NOMO-1 treated with DMSO at 0.1 percent for 48 hours (cell line): Measurements from ENCODE around the gene AFAP1.
A peak's percentile ranks its signal among the peaks of the same experiment; 100 is the strongest.

Experiments used
- DNase-seq: peaks from one replicate; lab custom pipeline; 2025; ENCODE audit not compliant: unreplicated experiment; lab: John Stamatoyannopoulos, UW

Gene AFAP1

DNA sequence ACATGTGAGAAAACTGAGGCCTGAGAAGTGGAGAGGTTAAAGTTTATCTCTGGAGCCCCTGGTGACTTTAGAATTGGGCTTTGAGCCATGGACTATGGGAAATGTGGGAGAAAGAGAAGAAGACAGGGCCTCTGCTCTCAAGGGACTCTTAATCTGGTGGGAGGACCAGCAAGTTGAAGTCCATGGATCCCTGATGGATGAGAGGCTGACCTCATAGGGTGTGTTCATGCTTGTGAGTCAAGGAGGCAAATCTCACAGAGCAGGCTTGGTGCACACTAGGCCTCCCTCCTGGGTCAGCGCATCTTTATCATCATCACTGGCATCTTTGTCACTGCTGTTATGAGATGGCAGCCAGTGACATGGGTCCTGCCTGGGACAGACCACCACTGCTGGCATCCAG lies 211.9 kb downstream of the AFAP1 start:
- no peak for DNase-seq

DNA sequence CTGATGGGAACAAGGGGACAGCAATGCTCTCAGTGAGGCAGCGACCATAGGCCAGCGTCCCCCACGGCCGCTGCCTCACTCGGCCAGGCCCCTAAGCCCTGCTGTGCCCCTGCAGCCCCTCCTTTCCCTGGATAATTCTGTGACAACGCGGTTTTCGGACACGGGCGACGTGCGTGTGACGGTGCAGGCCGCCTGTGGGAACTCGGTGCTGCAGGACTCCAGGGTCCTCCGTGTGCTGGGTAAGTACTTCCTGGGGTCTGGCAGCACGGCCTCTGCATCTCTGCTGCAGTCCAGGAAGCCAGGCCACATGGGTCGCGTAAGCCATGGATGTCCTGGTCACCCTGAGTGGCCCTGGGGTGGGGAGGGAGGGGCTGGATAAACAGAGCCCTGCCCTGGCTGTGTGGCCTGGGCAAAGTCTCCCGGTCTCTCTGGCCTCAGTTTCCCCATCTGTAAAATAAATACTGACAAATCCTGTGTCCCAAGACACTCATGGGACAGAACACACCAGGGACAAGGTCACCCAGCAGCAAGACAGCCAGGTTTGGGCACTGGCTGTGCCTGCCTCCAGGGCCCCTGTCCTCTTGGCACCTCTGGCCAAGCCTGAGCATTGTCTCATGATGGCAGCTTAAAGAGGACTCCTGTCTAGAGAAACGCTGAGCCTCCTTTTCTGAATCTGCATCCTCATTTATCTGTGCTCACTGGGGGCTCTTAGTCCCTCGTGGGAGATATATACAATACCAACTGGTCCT lies 212.8 kb downstream of the AFAP1 start:
- no peak for DNase-seq

GRCh38 chr4:7725951-7726350 lies 213.7 kb downstream of the AFAP1 start:
- DNase-seq = no peak

GRCh38 chr4:7723625-7724024 lies 216.0 kb downstream of the AFAP1 start:
- no peak for DNase-seq

GRCh38 chr4:7722766-7723387 lies 216.8 kb downstream of the AFAP1 start:
- DNase-seq = peak; percentile 34

DNA sequence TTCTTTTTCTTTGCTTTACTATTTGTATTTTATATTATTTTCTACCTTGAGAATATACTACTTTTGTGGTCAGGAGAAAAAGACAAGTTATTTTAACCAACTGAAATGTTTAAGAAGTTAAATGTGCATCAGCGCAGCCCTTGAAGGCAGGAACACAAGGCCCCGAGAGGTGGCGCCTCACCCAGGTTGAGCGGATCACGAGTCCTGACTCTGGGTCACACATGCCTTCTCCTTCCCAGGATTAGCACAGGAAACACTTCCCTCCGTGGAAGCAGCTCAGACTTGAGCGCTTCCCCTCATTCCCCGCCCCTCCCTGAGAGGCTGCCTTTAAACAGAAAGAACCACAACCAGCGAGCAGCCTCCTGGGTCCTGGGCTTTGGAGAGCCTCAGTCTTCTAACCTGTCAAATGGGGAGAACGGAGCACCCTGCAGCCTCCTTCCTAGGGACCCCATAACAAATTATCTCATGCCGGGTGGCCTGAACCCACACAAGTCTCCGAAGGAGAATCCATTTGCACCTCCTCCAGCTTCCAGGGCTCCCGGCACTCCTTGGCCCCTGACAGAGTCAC lies 217.6 kb downstream of the AFAP1 start:
- DNase-seq = no peak

GRCh38 chr4:7719354-7720174 lies 220.1 kb downstream of the AFAP1 start:
- DNase-seq = peak; percentile 22

- no peak for DNase-seq
These were observed 221.6 kb downstream of the AFAP1 start for GRCh38 chr4:7717946-7718490.

DNA sequence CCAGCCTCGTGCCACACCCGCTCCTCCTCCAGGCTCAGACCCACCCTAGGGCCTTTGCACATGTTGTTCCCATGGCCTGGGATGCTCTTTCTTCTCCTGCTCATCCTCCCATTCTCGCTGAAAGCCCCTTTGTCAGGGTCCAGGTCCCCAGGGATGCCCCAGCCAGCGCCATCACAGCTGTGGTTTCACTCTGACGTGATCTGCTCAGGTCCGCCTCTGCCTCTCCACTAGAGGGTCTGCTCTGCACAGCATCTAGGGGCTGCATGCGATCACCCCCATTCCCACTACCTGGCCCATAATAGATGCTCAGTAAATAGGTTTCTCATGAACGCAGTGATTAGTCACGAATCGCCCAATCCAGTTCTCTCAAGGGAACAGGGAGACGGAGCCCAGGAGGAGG lies 222.5 kb downstream of the AFAP1 start:
- no peak for DNase-seq

GRCh38 chr4:7716010-7716721 lies 223.5 kb downstream of the AFAP1 start:
- no peak for DNase-seq

DNA sequence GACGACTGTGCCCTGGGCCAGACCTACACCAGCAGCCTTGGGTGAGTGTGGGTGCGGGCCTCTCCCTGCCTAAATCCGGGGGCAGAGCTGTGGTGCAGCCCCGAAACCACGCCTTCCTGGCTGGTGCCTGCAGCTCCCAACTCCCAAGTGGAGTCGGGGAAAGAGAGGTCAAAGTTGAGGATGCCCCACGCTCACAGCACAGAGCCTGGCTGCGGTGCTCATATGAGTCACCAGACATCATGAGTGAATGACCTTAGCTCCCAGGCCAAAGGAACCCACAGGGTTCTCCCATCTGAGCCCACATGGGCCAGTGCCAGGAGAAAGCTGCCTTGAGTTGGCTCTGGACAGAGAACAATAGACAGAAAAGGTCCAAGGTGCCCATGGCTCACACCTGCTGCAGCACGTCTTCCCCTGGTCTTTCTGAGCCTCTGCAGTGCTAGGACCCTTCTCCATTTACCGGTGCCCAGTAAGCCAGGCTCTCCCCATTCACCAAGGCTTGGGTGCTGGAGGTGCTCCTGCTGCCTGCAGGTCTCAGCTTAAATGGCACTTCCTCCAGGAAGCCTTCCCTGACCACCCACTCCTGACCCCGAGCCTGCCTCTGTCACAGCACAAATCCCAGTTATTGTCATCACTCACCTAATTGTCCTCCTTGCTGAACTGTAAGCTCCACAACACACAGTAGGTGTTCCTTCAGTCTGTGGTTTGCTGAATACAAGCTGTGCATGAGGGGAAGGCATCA lies 224.2 kb downstream of the AFAP1 start:
- DNase-seq = no peak

GRCh38 chr4:7714738-7715137 lies 224.9 kb downstream of the AFAP1 start:
- no peak for DNase-seq

GRCh38 chr4:7714176-7714575 lies 225.5 kb downstream of the AFAP1 start:
- no peak for DNase-seq

DNA sequence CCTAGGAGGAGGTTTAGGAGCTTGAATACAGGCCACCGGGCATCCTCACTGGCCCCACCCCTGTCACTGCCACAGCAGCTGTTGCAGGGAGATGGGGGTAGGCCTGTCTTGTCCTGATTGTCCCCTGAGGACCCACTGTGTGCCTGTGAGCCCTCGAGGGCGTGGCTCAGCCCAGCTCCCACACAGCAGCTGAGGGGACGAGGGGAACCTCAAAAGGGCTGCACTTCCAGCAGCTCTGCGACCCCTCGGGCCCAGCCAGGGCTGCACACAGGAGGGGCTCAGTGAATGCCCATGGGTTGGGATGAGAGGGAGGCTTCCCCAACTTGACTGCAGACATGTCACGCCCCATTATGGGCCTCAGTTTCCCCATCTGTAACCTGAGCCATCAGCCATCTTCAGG lies 225.9 kb downstream of the AFAP1 start:
- no peak for DNase-seq

GRCh38 chr4:7712021-7712671 lies 227.5 kb downstream of the AFAP1 start:
- DNase-seq = no peak

- DNase-seq = no peak
These were observed 228.2 kb downstream of the AFAP1 start for GRCh38 chr4:7711307-7711963.

- DNase-seq = no peak
These were observed 228.9 kb downstream of the AFAP1 start for GRCh38 chr4:7710576-7711306.

DNA sequence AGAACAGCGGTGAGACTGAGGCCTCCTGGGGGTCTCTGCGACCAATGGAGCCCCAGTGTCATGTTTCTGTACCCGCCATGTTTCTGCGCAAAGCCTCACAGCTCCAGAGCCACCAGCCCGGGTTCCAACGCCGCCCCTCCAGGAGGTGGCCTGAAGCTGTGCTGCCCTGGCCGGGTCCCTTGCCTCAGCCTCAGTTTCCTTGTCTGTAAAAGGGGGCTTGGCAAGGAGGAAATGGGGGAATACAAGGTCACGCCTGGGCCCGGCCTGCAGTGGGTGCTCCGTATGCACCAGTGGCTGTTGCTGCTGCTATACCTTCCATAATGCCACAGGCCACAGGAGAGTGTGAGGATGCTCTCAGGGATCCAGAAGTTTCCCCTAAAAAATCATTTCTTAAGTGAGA lies 229.5 kb downstream of the AFAP1 start:
- DNase-seq = no peak
